Measurements from ENCODE around the gene NSUN6. TPM values are rescaled to one million over a fixed set of nuclear protein-coding genes. Genes with fewer than 3 reads are reported as not detected.

NSUN6 gene
- total RNA-seq, 1 experiment from 2014 or later, result 6.0 TPM

- H3K4me1 ChIP-seq (ENCODE audit: insufficient read depth, low read length), result no peaks in the 10 kb centered on the region
- ChIA-PET POLR2A (ENCODE audit: unreplicated experiment) (no interaction called here), CTCF (no interaction called here)
- no TSS peak for BruUV-seq (replicated peaks)
- ATAC-seq (no peak), DNase-seq (no peak)
- no peak overlapping the region for H3K27ac ChIP-seq (ENCODE audit: low read length)
- intact Hi-C loops (cut with micrococcal nuclease), result no loop called here
- H3K9me2 ChIP-seq (replicated peaks; ENCODE audit: low read length), result no peaks in the 10 kb centered on the region
- H3K4me3 ChIP-seq (ENCODE audit: low read length), result no peak overlapping the region
- TF ChIP-seq EZH2 (IDR thresholded peaks at IDR 0.05; ENCODE audit: low read length, unreplicated experiment) (no peak), EZH2phosphoT487 (IDR thresholded peaks at IDR 0.05; ENCODE audit: borderline replicate concordance, low read length) (no peak)
- TF ChIP-seq, protein P1, sequence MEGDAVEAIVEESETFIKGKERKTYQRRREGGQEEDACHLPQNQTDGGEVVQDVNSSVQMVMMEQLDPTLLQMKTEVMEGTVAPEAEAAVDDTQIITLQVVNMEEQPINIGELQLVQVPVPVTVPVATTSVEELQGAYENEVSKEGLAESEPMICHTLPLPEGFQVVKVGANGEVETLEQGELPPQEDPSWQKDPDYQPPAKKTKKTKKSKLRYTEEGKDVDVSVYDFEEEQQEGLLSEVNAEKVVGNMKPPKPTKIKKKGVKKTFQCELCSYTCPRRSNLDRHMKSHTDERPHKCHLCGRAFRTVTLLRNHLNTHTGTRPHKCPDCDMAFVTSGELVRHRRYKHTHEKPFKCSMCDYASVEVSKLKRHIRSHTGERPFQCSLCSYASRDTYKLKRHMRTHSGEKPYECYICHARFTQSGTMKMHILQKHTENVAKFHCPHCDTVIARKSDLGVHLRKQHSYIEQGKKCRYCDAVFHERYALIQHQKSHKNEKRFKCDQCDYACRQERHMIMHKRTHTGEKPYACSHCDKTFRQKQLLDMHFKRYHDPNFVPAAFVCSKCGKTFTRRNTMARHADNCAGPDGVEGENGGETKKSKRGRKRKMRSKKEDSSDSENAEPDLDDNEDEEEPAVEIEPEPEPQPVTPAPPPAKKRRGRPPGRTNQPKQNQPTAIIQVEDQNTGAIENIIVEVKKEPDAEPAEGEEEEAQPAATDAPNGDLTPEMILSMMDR (conservative IDR thresholded peaks at IDR 0.05; ENCODE audit: low read depth, low read length), result no peak
- H3F3A ChIP-seq (ENCODE audit: low read length, unreplicated experiment), result no peaks in the 10 kb centered on the region
- no peak overlapping the region for H3K4me2 ChIP-seq (ENCODE audit: low read length)
- H4K20me1 ChIP-seq (ENCODE audit: low read length), result no peaks in the 10 kb centered on the region
- no peak overlapping the region for H3K9ac ChIP-seq (ENCODE audit: low read length)
- peaks cover 9% of the 10 kb centered on the region for H3K36me3 ChIP-seq (ENCODE audit: low read depth, low read length)
- H3K9me3 ChIP-seq (ENCODE audit: low read length), result no peaks in the 10 kb centered on the region
- no peaks in the 10 kb centered on the region for H3K27me3 ChIP-seq (ENCODE audit: low read length)
- H3K79me2 ChIP-seq (ENCODE audit: low read length), result no peaks in the 10 kb centered on the region
- no peak overlapping the region for H2AFZ ChIP-seq (ENCODE audit: low read length)
Measured at GRCh38 chr10:18556522-18557147, 94.8 kb downstream of the NSUN6 start.

DNA sequence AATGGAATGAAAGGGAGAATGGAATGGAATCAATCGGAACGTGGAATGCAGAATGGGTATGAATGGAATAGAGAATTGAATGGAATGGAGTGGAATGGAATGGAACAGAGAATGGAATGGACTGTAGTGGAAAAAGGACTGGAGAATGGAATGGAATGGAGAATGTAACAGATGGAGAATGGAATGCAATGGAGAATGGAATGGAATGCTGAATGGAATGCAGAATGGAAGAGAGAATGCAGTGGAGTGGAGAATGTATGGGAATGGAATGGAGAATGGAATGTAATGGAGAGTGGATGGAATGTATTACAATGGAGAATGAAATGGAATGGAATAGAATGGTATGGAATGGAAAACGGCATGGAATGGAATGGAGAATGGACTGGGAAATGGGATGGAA lies 96.9 kb downstream of the NSUN6 start:
- Histone ChIP-seq H3F3A (ENCODE audit: low read length, unreplicated experiment) (no peaks in the 10 kb centered on the region), H2AFZ (ENCODE audit: low read length) (no peak overlapping the region), H4K20me1 (ENCODE audit: low read length) (no peaks in the 10 kb centered on the region), H3K9ac (ENCODE audit: low read length) (no peak overlapping the region), H3K27ac (ENCODE audit: low read length) (no peak overlapping the region), H3K4me2 (ENCODE audit: low read length) (no peak overlapping the region), H3K27me3 (ENCODE audit: low read length) (no peaks in the 10 kb centered on the region), H3K9me3 (ENCODE audit: low read length) (no peaks in the 10 kb centered on the region), H3K9me2 (replicated peaks; ENCODE audit: low read length) (no peaks in the 10 kb centered on the region), H3K79me2 (ENCODE audit: low read length) (no peaks in the 10 kb centered on the region), H3K4me3 (ENCODE audit: low read length) (no peak overlapping the region), H3K4me1 (ENCODE audit: insufficient read depth, low read length) (no peaks in the 10 kb centered on the region), H3K36me3 (ENCODE audit: low read depth, low read length) (peaks cover 12% of the 10 kb centered on the region)
- ATAC-seq, result no peak
- ChIA-PET CTCF (no interaction called here), POLR2A (ENCODE audit: unreplicated experiment) (no interaction called here)
- intact Hi-C loops (cut with micrococcal nuclease), result no loop called here
- no peak for TF ChIP-seq EZH2 (IDR thresholded peaks at IDR 0.05; ENCODE audit: low read length, unreplicated experiment)
- TF ChIP-seq EZH2phosphoT487 (IDR thresholded peaks at IDR 0.05; ENCODE audit: borderline replicate concordance, low read length), result no peak
- TF ChIP-seq, protein P1 (conservative IDR thresholded peaks at IDR 0.05; ENCODE audit: low read depth, low read length), result no peak
- no peak for DNase-seq
- no TSS peak for BruUV-seq (replicated peaks)

- Histone ChIP-seq H3K9me2 (replicated peaks; ENCODE audit: low read length) (no peaks in the 10 kb centered on the region), H3K9me3 (ENCODE audit: low read length) (no peaks in the 10 kb centered on the region), H3K27ac (ENCODE audit: low read length) (no peak overlapping the region), H3F3A (ENCODE audit: low read length, unreplicated experiment) (no peaks in the 10 kb centered on the region), H3K4me3 (ENCODE audit: low read length) (no peak overlapping the region), H3K27me3 (ENCODE audit: low read length) (no peaks in the 10 kb centered on the region), H3K4me1 (ENCODE audit: insufficient read depth, low read length) (no peaks in the 10 kb centered on the region), H2AFZ (ENCODE audit: low read length) (no peak overlapping the region), H3K4me2 (ENCODE audit: low read length) (no peak overlapping the region), H3K36me3 (ENCODE audit: low read depth, low read length) (peaks cover 7% of the 10 kb centered on the region), H3K79me2 (ENCODE audit: low read length) (no peaks in the 10 kb centered on the region), H3K9ac (ENCODE audit: low read length) (no peak overlapping the region), H4K20me1 (ENCODE audit: low read length) (no peaks in the 10 kb centered on the region)
- BruUV-seq (replicated peaks), result no TSS peak
- intact Hi-C loops (cut with micrococcal nuclease), result no loop called here
- TF ChIP-seq EZH2phosphoT487 (IDR thresholded peaks at IDR 0.05; ENCODE audit: borderline replicate concordance, low read length) (no peak), EZH2 (IDR thresholded peaks at IDR 0.05; ENCODE audit: low read length, unreplicated experiment) (no peak)
- TF ChIP-seq, protein P1 (conservative IDR thresholded peaks at IDR 0.05; ENCODE audit: low read depth, low read length), result no peak
- DNase-seq (no peak), ATAC-seq (no peak)
- ChIA-PET POLR2A (ENCODE audit: unreplicated experiment) (no interaction called here), CTCF (no interaction called here)
Measured at GRCh38 chr10:18551473-18551872, 99.9 kb downstream of the NSUN6 start.
